ENCODE data around the gene DTHD1.

DNA sequence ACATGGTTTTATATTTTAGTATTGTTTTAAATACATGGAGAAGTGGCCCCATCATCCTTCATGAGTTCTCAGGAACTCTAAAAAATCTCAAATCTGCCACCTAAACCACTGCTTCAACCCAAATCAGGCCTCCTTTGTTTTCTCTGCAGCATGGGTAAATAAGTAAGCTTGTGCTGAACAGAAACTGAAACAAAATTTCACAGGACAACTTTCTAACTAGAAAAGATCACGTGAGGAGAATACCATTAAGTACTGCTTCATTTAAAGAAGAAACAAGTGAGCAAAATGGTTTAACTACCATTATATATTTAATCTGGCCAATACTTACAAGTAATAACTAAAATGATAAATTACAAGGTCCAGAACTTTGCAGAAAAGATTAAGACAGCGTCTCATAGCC is 39.6 kb upstream of the DTHD1 start:
- TF ChIP-seq, protein P1, sequence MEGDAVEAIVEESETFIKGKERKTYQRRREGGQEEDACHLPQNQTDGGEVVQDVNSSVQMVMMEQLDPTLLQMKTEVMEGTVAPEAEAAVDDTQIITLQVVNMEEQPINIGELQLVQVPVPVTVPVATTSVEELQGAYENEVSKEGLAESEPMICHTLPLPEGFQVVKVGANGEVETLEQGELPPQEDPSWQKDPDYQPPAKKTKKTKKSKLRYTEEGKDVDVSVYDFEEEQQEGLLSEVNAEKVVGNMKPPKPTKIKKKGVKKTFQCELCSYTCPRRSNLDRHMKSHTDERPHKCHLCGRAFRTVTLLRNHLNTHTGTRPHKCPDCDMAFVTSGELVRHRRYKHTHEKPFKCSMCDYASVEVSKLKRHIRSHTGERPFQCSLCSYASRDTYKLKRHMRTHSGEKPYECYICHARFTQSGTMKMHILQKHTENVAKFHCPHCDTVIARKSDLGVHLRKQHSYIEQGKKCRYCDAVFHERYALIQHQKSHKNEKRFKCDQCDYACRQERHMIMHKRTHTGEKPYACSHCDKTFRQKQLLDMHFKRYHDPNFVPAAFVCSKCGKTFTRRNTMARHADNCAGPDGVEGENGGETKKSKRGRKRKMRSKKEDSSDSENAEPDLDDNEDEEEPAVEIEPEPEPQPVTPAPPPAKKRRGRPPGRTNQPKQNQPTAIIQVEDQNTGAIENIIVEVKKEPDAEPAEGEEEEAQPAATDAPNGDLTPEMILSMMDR (IDR thresholded peaks at IDR 0.05), result no peak
- TF ChIP-seq POLR2A (IDR thresholded peaks at IDR 0.05), result no peak
